Measurements from ENCODE around the gene PRKCSH.

The PRKCSH gene

GRCh38 chr19:11405846-11406643, 29.4 kb upstream of the PRKCSH start:
- TF ChIP-seq POLR2AphosphoS5 (IDR thresholded peaks at IDR 0.05; ENCODE audit: low read depth, low read length), result no peak
- TF ChIP-seq SIN3A (IDR thresholded peaks at IDR 0.05; ENCODE audit: borderline replicate concordance, insufficient read depth, low read length), result no peak
- no peak for TF ChIP-seq TAF1 (IDR thresholded peaks at IDR 0.05; ENCODE audit: borderline replicate concordance, insufficient read depth, low read length)

- TF ChIP-seq REST (IDR thresholded peaks at IDR 0.05; ENCODE audit: insufficient read depth in 1 of 2, low read depth in 2 of 2, low read length in 2 of 2) (no peak), POLR2AphosphoS5 (IDR thresholded peaks at IDR 0.05; ENCODE audit: low read depth, low read length) (no peak), FOXP2 (optimal IDR thresholded peaks at IDR 0.05; ENCODE audit: borderline replicate concordance, extremely low read depth, extremely low read length, insufficient read depth) (no peak), SIN3A (IDR thresholded peaks at IDR 0.05; ENCODE audit: borderline replicate concordance, insufficient read depth, low read length) (no peak), TAF1 (IDR thresholded peaks at IDR 0.05; ENCODE audit: borderline replicate concordance, insufficient read depth, low read length) (no peak)
These were observed 26.8 kb upstream of the PRKCSH start for GRCh38 chr19:11408591-11408990.

GRCh38 chr19:11410682-11411081, 24.8 kb upstream of the PRKCSH start:
- TF ChIP-seq SIN3A (IDR thresholded peaks at IDR 0.05; ENCODE audit: borderline replicate concordance, insufficient read depth, low read length) (no peak), FOXP2 (optimal IDR thresholded peaks at IDR 0.05; ENCODE audit: borderline replicate concordance, extremely low read depth, extremely low read length, insufficient read depth) (no peak), POLR2AphosphoS5 (IDR thresholded peaks at IDR 0.05; ENCODE audit: low read depth, low read length) (no peak), TAF1 (IDR thresholded peaks at IDR 0.05; ENCODE audit: borderline replicate concordance, insufficient read depth, low read length) (no peak), REST (IDR thresholded peaks at IDR 0.05; ENCODE audit: insufficient read depth in 1 of 2, low read depth in 2 of 2, low read length in 2 of 2) (no peak)

GRCh38 chr19:11414544-11414943, 20.9 kb upstream of the PRKCSH start:
- TF ChIP-seq TAF1 (IDR thresholded peaks at IDR 0.05; ENCODE audit: borderline replicate concordance, insufficient read depth, low read length) (no peak), SIN3A (IDR thresholded peaks at IDR 0.05; ENCODE audit: borderline replicate concordance, insufficient read depth, low read length) (no peak), POLR2AphosphoS5 (IDR thresholded peaks at IDR 0.05; ENCODE audit: low read depth, low read length) (no peak), REST (IDR thresholded peaks at IDR 0.05; ENCODE audit: insufficient read depth in 1 of 2, low read depth in 2 of 2, low read length in 2 of 2) (no peak), FOXP2 (optimal IDR thresholded peaks at IDR 0.05; ENCODE audit: borderline replicate concordance, extremely low read depth, extremely low read length, insufficient read depth) (no peak)

- TF ChIP-seq FOXP2 (optimal IDR thresholded peaks at IDR 0.05; ENCODE audit: borderline replicate concordance, extremely low read depth, extremely low read length, insufficient read depth) (no peak), SIN3A (IDR thresholded peaks at IDR 0.05; ENCODE audit: borderline replicate concordance, insufficient read depth, low read length) (no peak), TAF1 (IDR thresholded peaks at IDR 0.05; ENCODE audit: borderline replicate concordance, insufficient read depth, low read length) (no peak), REST (IDR thresholded peaks at IDR 0.05; ENCODE audit: insufficient read depth in 1 of 2, low read depth in 2 of 2, low read length in 2 of 2) (no peak), POLR2AphosphoS5 (IDR thresholded peaks at IDR 0.05; ENCODE audit: low read depth, low read length) (no peak)
These were observed 18.9 kb upstream of the PRKCSH start for GRCh38 chr19:11416346-11417052.
